Measurements from ENCODE around the gene SLC44A1.

The SLC44A1 gene

DNA sequence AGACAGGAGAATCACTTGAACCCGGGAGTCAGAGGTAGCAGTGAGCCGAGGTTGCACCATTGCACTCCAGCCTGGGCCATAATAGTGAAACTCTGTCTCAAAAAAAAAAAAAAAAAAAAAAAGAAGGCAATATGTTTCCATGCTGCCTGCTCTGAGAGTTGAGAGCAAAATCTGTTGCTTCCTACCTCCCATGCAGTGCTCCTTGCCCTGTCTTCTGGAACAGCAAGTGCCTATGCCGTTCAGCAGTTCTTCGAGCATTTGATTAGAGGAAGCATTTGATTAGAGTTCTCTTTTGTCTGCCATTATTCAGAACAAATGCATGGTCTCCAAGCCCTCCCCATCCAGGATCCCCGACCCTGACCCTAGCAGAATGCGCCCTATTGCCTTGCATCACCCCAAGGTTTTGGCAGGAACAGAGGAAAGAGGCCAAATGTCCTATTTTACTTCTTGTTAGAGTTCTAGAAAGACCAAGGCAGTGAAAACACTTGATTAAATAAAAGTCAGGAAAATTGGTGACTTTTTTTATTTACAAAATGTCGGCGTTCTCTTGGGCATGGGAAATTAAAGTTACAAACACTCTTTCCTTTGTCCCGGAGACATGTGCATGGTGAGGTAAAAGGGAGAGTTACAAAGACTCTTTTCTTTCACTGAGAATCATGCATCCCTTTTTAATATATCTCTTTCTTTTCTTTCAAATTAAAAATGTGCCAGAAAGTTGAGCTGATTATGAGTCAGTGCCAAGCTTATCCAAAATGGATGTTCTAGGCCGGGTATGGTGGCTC lies 175.6 kb downstream of the SLC44A1 start:
- no peak for DNase-seq (ENCODE audit: insufficient read length, low spot score)
- FAIRE-seq, result no peak

- no peak for DNase-seq (ENCODE audit: insufficient read length, low spot score)
- FAIRE-seq, result no peak
Observed at GRCh38 chr9:105421154-105421553, 176.7 kb downstream of the SLC44A1 start.

DNA sequence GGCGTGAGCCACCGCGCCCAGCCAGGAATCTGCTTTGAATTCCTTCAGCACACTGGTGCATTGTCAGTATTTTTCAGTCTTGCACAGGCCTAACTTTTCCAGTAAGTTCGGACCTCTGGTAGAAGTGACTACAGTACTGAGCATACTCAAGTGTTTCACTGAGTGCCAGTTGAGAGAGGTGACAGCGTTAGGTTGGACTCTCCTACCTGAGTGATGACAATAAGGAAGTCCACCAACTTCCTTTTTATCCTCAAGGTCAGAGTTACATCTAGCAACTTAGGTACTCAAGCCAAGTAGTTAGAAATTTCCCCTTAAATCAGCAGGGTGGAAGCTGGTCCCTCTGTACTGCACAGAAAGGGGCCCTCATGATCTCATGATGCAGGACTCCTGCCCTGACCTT lies 177.4 kb downstream of the SLC44A1 start:
- no peak for DNase-seq (ENCODE audit: insufficient read length, low spot score)
- no peak for FAIRE-seq

DNA sequence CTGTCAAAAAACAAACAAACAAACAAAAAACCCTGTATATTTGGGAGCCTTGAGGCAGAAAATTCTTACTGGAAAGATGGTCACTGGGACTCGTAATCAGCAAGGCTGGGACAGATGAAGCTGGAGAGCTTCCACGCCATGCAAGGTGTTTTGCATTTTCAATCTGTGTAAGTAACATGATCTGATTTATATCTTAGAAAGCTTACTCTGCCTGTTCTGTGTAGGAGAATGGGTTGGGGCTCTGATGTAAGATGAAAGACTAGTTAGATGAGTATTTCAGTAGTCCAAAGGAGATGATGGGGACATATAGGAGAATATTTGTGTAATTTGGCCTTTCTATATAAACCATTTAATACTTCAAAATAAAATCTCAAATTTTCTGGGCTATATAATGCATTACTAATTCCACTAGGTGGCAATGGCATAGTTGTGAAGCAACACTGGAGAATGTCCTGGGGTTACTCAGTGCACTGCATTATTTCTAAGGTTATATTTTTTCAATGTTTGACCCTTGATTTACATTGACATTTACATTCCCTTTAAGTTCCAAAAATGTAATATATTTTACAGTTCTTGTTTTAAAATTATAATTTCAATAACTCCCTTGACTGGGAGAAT lies 181.5 kb downstream of the SLC44A1 start:
- FAIRE-seq (peak; percentile 51), DNase-seq (ENCODE audit: insufficient read length, low spot score) (no peak)

GRCh38 chr9:105426657-105427056 lies 182.2 kb downstream of the SLC44A1 start:
- no peak for FAIRE-seq
- no peak for DNase-seq (ENCODE audit: insufficient read length, low spot score)

DNA sequence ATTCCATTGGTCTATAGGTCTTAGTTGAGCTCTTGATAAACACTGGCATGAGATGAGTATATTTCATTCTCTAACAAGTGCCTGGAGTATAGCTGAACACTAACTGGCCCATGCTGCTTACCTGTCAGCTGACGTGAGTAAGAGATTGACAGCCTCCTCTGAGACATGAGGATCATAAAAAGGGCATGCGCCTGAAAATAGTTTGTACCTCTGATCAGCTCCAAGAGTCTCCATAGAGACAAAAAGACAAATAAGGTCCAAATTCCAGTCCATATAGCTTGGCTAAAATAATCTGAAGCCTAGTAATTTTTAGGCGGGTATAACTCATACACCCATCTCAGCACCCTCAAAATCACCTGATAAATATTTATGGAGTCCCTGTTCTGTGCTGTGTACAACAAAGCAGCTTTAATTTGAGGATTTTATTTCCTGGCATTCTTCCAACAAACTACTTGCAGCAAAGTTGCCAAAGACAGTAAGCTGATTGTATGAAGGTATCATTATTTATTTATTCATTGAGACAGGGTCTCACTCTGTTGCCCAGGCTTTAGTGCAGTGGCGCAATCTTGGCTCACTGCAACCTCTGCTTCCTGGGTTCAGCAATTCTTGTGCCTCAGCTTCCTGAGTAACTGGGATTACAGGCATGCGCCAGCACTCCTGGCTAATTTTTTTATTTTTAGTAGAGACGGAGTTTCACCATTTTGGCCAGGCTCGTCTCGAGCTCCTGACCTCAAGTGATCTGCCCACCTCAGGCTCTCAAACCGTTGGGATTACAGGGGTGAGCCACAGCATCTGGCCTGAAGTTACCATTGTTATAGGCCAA lies 187.2 kb downstream of the SLC44A1 start:
- no peak for DNase-seq (ENCODE audit: insufficient read length, low spot score)
- no peak for FAIRE-seq

GRCh38 chr9:105432247-105432842 lies 187.9 kb downstream of the SLC44A1 start:
- DNase-seq (ENCODE audit: insufficient read length, low spot score), result no peak
- FAIRE-seq, result no peak

- no peak for FAIRE-seq
Observed at GRCh38 chr9:105435453-105435852, 191.0 kb downstream of the SLC44A1 start.

DNA sequence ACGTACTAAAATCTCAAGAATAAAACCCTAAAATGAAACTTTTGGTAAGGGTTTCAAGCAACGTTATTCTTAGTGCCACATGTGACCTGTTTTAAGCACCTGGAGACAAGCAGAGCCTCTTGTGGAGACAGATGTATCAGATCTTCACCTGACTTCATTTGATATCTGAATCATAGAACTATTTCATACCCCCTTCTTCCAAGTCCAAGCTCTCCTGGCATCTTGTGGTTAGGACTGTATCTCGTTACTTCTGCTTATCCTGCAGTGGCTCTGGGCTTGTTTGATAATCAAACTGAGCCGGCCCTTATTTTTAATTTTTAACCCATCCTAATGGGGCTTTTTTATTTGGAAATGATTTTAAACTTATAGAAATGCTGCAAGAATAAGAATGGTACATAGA lies 192.3 kb downstream of the SLC44A1 start:
- no peak for FAIRE-seq
- no peak for DNase-seq (ENCODE audit: insufficient read length, low spot score)

More at GRCh38 chr9:105435453-105435852, 191.0 kb downstream of the SLC44A1 start:
- DNase-seq (ENCODE audit: insufficient read length, low spot score), result no peak

DNA sequence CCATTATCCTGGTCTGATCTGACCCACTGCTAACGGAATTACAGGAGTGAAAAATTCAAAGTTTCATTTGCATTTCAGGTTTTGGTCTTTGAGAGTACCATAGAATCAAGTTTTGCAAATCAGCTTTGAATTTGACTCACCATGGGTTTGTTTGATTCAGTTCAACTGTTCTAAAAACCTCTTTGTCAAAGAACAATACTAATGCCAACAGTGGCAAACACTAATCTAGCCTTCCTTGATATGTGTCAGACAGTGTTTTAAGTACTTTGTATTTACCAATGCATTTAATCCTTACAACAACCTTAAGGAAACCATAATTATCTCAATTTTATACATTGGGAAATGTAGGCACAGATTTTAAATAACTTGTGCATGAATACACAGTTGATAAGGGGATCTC lies 193.3 kb downstream of the SLC44A1 start:
- DNase-seq (ENCODE audit: insufficient read length, low spot score) (no peak), FAIRE-seq (no peak)

- DNase-seq (ENCODE audit: insufficient read length, low spot score) (no peak), FAIRE-seq (no peak)
Observed at GRCh38 chr9:105438141-105438806, 193.8 kb downstream of the SLC44A1 start.

DNA sequence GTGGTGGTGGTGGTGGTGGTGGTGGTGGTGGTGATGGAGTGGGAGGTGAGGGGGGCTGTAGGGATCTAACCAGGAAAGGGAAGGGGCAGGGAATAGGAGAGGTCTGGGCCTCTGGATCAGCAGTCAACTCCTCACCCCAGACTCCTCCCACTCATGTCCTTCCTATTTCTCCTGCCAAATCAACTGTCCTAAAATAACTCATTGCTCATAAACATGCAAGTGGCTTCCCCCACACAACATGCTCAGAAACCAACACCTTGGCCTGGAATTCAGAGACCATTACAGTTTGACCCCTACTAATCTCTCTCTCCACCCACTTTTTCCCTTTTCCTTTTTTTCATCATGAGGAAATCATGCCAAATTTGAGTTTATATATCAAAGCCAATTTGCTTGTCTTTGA lies 195.0 kb downstream of the SLC44A1 start:
- no peak for FAIRE-seq
- DNase-seq (ENCODE audit: insufficient read length, low spot score), result no peak

DNA sequence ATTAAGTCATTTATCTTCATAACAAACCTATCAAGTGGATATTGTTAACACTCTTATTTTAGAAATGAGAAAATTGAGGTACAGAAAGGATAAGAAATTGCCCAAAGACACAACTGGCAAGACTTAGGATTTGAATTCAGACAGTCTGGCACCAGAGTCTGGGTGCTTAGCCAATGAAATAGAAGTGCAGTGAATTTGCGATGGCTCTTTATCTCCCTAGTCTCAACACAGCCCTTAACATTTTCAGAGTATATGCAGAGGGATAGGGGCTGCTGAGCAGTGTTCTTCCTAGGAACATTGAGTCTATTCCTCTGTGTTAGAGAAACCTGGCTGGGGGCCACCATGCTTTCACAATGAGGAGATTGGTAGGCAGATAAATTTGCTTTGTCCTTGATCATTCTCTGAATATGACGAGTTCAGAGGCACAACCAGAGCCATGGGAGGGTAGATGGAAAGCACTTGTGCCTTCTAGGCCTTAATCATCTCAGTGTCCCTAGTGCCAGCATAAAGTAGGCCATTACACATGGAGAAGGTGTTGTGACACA lies 197.2 kb downstream of the SLC44A1 start:
- no peak for FAIRE-seq
- DNase-seq (ENCODE audit: insufficient read length, low spot score), result no peak

GRCh38 chr9:105443121-105443520 lies 198.7 kb downstream of the SLC44A1 start:
- FAIRE-seq (no peak), DNase-seq (ENCODE audit: insufficient read length, low spot score) (no peak)

DNA sequence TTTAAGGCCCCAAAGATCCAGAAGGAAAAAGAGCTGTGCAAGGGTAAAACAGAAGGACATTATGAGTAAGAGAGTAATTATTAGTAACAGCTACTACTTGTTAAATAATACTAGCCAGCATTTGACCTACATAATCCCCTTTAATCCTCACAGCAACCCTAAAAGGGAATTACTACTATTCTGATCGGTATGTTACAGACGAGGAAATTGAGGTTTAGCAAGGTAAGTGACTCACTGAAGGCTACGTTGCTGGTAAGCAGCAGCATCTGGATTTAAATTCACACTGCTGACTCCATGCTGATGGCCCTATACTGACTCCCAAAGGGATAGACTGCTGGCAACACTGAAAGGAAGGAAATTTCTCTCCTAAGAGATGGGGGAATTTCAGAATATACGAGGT lies 199.7 kb downstream of the SLC44A1 start:
- FAIRE-seq (no peak), DNase-seq (ENCODE audit: insufficient read length, low spot score) (no peak)

DNA sequence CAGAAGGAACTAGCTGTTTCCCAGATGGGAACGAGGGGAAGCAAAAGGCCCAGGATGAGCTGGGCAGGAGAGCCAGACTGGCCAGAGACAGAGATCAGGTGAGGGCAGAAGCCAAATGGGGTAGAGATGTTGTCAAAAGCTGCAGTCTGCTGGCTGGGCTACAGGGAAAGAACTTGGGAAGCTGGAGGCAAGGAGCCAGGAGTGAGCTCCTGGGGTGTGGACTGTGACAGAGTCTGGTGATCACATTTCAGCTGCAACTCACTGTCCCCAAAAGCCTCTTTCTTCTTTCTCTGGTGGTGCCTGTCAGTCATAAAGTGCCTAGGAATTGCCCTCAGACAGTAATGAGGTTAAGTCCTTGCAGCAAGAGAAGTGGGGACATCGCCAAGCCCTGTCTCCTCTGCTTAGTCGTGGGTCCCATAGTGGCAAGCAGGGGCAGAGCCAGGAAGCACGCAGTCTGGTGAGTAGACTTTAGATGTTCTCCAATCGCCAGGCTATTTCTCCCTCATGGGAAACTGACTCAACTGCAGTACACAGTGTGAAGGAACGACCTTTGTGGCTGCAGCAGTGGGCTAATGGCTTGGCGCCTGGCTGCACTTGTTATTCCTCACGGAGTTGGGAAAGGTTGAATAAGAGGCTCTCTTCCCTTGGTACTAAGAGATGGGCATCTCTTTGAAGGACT lies 200.9 kb downstream of the SLC44A1 start:
- DNase-seq (ENCODE audit: insufficient read length, low spot score) (no peak), FAIRE-seq (no peak)

- FAIRE-seq, result no peak
Observed at GRCh38 chr9:105447386-105447813, 202.9 kb downstream of the SLC44A1 start.

GRCh38 chr9:105447814-105448812 lies 203.7 kb downstream of the SLC44A1 start, which contains the start of gene FSD1L:
Gene FSD1L (plus strand): TSS chr9:105448034. CDS start chr9:105448221, 187 bp downstream.
- DNase-seq (ENCODE audit: insufficient read length, low spot score), result peak; percentile 69
- peak; percentile 83 for FAIRE-seq

More at GRCh38 chr9:105447386-105447813, 202.9 kb downstream of the SLC44A1 start:
- DNase-seq (ENCODE audit: insufficient read length, low spot score), result no peak

Measured in GM19239 (cell line).